Pancreas (tissue), 10 donors: ENCODE results near the gene GRID1. TPM values are rescaled to one million over a fixed set of nuclear protein-coding genes. Genes with fewer than 3 reads are reported as not detected.
A peak's percentile ranks its signal among the peaks of the same experiment; 100 is the strongest.

Experiments
- ATAC-seq, 4 donors: fragments of 200-7000 bp; cut with Tn5 transposase; one replicate each; pipeline versions ENCODE4 v1.8.0 to v1.9.1; 2020; ENCODE audit warnings: mild to moderate bottlenecking in 4 of 4, moderate library complexity in 4 of 4
- DNase-seq, 6 donors: peaks; one replicate each; pipeline ENCODE4 v3.0.0-alpha.2; 2020
- FAIRE-seq: peaks from 2 replicates; lab custom pipeline; 2012; peaks lifted over from hg19 to GRCh38; lab: Jason Lieb, UNC
- H3K27ac ChIP-seq, 4 donors: fragments of 200-600 bp; sonication (generic); 1 replicate in 3 of 4; 2 replicates in 1 of 4; pipeline versions ENCODE4 v1.5.0 to v1.8.0; 2020
- H3K27me3 ChIP-seq, 4 donors: fragments of 200-600 bp; one replicate each; pipeline ENCODE4 v1.8.0; 2021
- H3K36me3 ChIP-seq, 3 donors: fragments of 200-600 bp; sonication (generic) in 1 of 3; one replicate each; pipeline versions ENCODE4 v1.5.0 to v1.8.0; 2020 to 2021
- H3K4me1 ChIP-seq, 3 donors: fragments of 200-600 bp; one replicate each; pipeline ENCODE4 v1.8.0; 2021
- H3K4me3 ChIP-seq, 4 donors: fragments of 200-600 bp; sonication (generic) in 2 of 4; one replicate each; pipeline versions ENCODE4 v1.5.0 to v1.8.0; 2020 to 2021
- H3K9me3 ChIP-seq, 4 donors: fragments of 200-600 bp; one replicate each; pipeline ENCODE4 v1.8.0; 2021
- WGBS, 2 donors: extraction: QIAGEN DNeasy Blood & Tissue Kit; methylation state at CpG; one replicate each; pipeline ENCODE4 v1.1.7; 2013; 5-methylcytosine and 5-hydroxymethylcytosine counted together
- intact Hi-C, 3 donors: fragments of 100-400 bp; cut with DNase I; formaldehyde crosslinking; loops; one replicate each; pipeline versions ENCODE4 v1.11.1 to v1.14.2; 2022
- polyA plus RNA-seq, 2 donors: library from polyadenylated mRNA; stranded (reverse); fragments of 200-250 nt; gene quantifications; one replicate each; pipeline ENCODE4 v1.2.3, GENCODE V29; 2013
- total RNA-seq, 6 donors: library from RNA; stranded (reverse); fragmentation: NEBNext Ultra II Directional in 4 of 6; extraction: Animal tissue kit (Norgen Biotek cat#: 25700) in 4 of 6; gene quantifications; one replicate each; pipeline versions ENCODE4 v1.2.1 to v1.2.4, GENCODE V29; 2021 to 2023
- TF ChIP-seq, protein P1 (sequence below), 4 donors: fragments of 200-600 bp; sonication (generic) in 3 of 4; IDR thresholded peaks; one replicate each; pipeline versions ENCODE4 v1.5.0 to v1.8.0; 2021; ENCODE audit warnings: antibody characterized with exemption in 4 of 4
- donor health status: healthy with polysubstance abuse.
- donor health status: DM: no; HTN: no; CAD: no; lungs with moderate emphysema.
- donor health status: DM: no; HTN: no; CAD: no.
- donor health status: control.
- donor health status: control.
- donor health status: Bipolar disorder and iron deficiency.
- donor health status: DM: yes; HTN: yes; CAD: no.
- donor health status: DM: no; HTN: no; CAD: no.
- donor health status: DM: no; HTN: no; CAD: no.
- donor health status: DM: yes; HTN: yes; CAD: no.

GRID1 gene
- total and polyA plus RNA-seq, 8 donors: 0.05 to 1.5 (median 0.91) TPM

DNA sequence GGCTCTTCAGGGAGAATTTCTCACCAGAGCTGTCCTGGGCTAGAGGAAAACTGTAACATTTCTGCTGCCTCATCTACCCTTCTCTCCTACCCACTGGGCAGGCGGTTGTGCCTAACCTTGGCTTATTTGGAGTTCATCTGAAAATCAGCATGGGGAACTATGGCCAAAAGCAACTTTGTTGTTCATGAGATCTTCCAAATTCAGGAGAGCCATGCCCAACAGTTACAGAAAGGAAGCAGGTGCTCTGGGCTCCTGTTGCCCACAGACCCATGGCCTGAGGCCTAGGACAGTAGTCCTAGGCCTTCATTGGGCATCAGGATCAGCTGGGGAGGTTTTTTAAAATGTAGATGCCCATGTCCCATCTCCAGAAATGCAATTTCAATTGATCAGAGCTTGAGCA is 85.2 kb downstream of the GRID1 start:
- WGBS, 2 donors: 89 to 94% methylated on average over 1 of the region's 1 CpG
- TF ChIP-seq, protein P1, sequence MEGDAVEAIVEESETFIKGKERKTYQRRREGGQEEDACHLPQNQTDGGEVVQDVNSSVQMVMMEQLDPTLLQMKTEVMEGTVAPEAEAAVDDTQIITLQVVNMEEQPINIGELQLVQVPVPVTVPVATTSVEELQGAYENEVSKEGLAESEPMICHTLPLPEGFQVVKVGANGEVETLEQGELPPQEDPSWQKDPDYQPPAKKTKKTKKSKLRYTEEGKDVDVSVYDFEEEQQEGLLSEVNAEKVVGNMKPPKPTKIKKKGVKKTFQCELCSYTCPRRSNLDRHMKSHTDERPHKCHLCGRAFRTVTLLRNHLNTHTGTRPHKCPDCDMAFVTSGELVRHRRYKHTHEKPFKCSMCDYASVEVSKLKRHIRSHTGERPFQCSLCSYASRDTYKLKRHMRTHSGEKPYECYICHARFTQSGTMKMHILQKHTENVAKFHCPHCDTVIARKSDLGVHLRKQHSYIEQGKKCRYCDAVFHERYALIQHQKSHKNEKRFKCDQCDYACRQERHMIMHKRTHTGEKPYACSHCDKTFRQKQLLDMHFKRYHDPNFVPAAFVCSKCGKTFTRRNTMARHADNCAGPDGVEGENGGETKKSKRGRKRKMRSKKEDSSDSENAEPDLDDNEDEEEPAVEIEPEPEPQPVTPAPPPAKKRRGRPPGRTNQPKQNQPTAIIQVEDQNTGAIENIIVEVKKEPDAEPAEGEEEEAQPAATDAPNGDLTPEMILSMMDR (IDR thresholded peaks at IDR 0.05): no peak
- Histone ChIP-seq H3K4me1 (no peaks in the 10 kb centered on the region), H3K9me3 (no peaks in the 10 kb centered on the region), H3K4me3 (no peak overlapping the region), H3K36me3 (no peaks in the 10 kb centered on the region), H3K27me3 (no peaks in the 10 kb centered on the region), H3K27ac (no peak overlapping the region)
- DNase-seq (peak in 1 of 6 donors; percentile 0), ATAC-seq (no peak), FAIRE-seq (no peak)
- intact Hi-C loops: no loop called here

DNA sequence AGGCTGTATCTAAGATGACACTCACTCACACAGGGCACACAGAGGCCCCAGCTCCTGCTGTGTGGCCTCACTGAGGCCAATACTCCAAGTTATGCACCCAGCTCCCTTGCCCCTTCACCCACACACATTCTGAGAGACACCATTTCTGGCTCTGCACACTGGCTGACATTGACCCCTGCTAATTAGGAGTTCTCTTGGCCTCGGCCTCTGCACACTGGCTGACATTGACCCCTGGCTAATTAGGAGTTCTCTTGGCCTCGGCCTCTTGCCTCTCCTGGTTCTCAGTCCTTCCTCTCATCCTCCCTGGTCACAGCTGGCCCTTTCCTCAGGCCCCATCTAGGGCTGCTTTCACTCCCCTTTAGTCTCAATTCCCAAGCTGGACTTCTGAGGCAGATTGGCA is 97.3 kb downstream of the GRID1 start:
- no peaks in the 10 kb centered on the region for H3K36me3 ChIP-seq
- ATAC-seq (no peak), FAIRE-seq (no peak), DNase-seq (no peak)
- H3K4me1 ChIP-seq: no peaks in the 10 kb centered on the region
- H3K9me3 ChIP-seq: no peaks in the 10 kb centered on the region
- H3K27ac ChIP-seq: no peak overlapping the region
- no peaks in the 10 kb centered on the region for H3K27me3 ChIP-seq
- TF ChIP-seq, protein P1 (IDR thresholded peaks at IDR 0.05): no peak
- intact Hi-C loops: no loop called here
- WGBS, 2 donors: 57 to 62% methylated on average over 2 of the region's 2 CpGs
- no peak overlapping the region for H3K4me3 ChIP-seq

DNA sequence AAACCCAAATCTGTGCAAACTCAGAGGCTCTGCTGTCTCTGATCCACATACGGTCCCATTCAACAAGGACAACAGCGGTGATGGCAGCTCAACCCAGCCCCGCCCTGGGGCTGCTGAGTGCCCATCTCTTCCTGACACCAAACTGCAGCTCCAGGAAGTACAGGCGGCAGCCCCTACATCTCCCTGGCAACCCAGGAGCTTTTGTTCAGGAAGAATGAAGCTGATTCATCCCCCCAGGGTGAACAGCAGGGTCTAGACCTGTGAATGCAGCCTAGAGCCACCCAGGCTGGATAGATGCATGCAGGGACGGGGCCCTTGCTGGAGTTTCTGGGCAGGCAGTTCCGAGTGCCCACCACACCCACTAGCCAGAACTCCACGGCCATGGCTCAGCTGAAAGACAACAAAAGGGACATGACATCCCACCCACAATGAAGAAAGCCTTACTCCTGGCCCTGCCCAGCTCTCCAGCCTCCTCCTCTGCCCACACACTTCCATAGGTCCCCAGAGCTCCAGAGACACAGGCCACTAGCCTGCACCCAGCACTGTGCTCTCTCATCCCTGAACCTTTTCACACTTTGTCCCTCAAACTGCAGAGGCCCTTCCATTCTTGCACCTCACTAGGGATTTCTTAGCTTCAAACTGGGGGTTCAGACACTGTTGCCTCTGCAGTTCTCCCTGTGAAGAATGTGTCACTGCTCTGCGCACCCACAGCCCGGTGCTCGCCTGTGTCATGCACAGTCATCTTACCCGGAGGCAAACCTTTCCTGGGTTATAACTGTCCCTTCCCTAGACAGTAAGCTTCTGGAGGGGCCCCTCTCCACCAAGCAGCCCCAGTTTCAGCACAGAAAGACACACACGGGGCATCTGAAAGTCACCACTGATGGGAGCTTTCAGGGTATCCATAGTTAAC is 99.1 kb downstream of the GRID1 start:
- H3K36me3 ChIP-seq: no peaks in the 10 kb centered on the region
- H3K27ac ChIP-seq: no peak overlapping the region
- intact Hi-C loops: no loop called here
- TF ChIP-seq, protein P1 (IDR thresholded peaks at IDR 0.05): no peak
- H3K4me1 ChIP-seq: no peaks in the 10 kb centered on the region
- WGBS, 2 donors: 79 to 84% methylated on average over 12 of the region's 12 CpGs
- no peaks in the 10 kb centered on the region for H3K27me3 ChIP-seq
- H3K9me3 ChIP-seq: no peaks in the 10 kb centered on the region
- ATAC-seq (no peak), FAIRE-seq (no peak), DNase-seq (peak in 1 of 6 donors; percentile 25)
- H3K4me3 ChIP-seq: no peak overlapping the region

DNA sequence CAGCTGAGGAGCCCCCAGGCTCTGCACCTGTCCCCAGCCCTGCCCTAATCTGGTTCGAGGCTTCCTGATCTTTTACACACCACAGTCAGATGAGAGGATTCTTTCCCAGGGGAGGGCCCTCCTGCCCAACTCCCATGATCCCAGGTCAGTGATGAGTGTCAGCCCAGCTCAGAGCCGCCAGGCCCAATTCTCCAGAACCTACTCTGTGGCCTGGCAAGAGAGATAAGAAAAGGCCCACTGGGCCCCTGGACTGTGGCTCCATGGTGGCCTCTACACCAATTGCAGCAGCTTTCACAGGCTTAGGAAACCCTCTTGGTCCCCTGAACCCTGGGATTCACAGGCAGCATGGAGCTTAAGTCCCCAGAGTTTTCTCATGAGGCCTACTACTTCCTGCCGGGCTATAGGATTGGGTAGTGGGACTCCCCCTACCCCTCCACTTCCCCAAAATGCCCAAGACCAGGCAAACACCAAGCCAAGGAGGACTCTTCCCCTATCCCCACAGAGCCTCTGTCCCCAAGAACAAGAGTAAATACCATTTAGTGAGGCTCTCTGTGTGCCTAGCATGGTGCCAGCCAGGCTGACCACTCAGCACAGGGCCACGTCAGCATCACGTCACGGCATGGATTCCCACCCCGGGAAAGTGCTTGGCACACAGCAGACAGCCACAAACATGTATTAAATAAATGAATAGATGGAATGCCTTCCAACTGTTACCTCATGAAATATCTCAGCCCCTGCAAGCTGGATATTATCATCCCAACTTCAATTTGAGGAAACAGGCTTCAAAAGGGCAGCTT is 100.0 kb downstream of the GRID1 start:
- Histone ChIP-seq H3K27me3 (no peaks in the 10 kb centered on the region), H3K9me3 (no peaks in the 10 kb centered on the region), H3K4me1 (no peaks in the 10 kb centered on the region), H3K27ac (no peak overlapping the region), H3K36me3 (no peaks in the 10 kb centered on the region), H3K4me3 (no peak overlapping the region)
- 88 to 89% methylated on average over 7 of the region's 7 CpGs for WGBS, 2 donors
- TF ChIP-seq, protein P1 (IDR thresholded peaks at IDR 0.05): no peak
- no peak for ATAC-seq
- intact Hi-C loops: no loop called here
- no peak for FAIRE-seq
- DNase-seq: peak in 1 of 6 donors; percentile 23
